ENCODE results near the gene SNX6. TPM values are rescaled to one million over a fixed set of nuclear protein-coding genes. Genes with fewer than 3 reads are reported as not detected.

SNX6 gene
- total and polyA plus RNA-seq, 10 of the 15 experiments (the other 5 are each of a cell fraction or from before 2014, with no cell fraction given) = 34.4 to 107 (median 71.7) TPM

GRCh38 chr14:34646570-34647255 lies 16.8 kb upstream of the SNX6 start:
- Histone ChIP-seq H3K4me3 (no peak overlapping the region), H3K36me3 (ENCODE audit: control insufficient read depth in 2 of 2, insufficient read depth in 2 of 2, low read length in 1 of 2) (no peaks in the 10 kb centered on the region), H4K20me1 (ENCODE audit: control insufficient read depth, insufficient read depth) (no peaks in the 10 kb centered on the region), H3K79me2 (ENCODE audit: control insufficient read depth, insufficient read depth, low read length) (no peaks in the 10 kb centered on the region), H3K4me1 (ENCODE audit: control insufficient read depth, insufficient read depth, low read length) (no peaks in the 10 kb centered on the region), H3K9ac (ENCODE audit: control insufficient read depth, insufficient read depth, low read length) (no peak overlapping the region), H3K27me3 (replicated peaks in 1 of 2; ENCODE audit: control insufficient read depth in 2 of 2, insufficient read depth in 2 of 2, low read length in 1 of 2) (no peaks in the 10 kb centered on the region), H2AFZ (ENCODE audit: control insufficient read depth, low read depth, low read length) (no peak overlapping the region), H3K4me2 (ENCODE audit: control insufficient read depth, insufficient read depth) (no peak overlapping the region), H3K9me3 (replicated peaks; ENCODE audit: control insufficient read depth, insufficient read depth, low read length) (no peaks in the 10 kb centered on the region), H3K27ac (ENCODE audit: control insufficient read depth, insufficient read depth) (no peak overlapping the region)
- intact Hi-C loops (cut with micrococcal nuclease; ENCODE audit: unreplicated experiment) (no loop called here), in situ Hi-C loops (cut with MboI) (no loop called here)
- ChIA-PET POLR2A (no interaction called here), RAD21 (ENCODE audit: unreplicated experiment) (no interaction called here), SMC1A (ENCODE audit: uncharacterized antibody, unreplicated experiment) (no interaction called here), CTCF (no interaction called here)
- FAIRE-seq (no peak), DNase-seq (ENCODE audit: low read depth, low spot score) (no peak), ATAC-seq (no peak)
- WGBS (ENCODE audit: insufficient coverage, insufficient replicate concordance, low lambda C conversion rate, missing lambda C conversion rate) = 72% methylated on average over 10 of the region's 10 CpGs
- TF ChIP-seq TCF7 (IDR thresholded peaks at IDR 0.05; ENCODE audit: borderline replicate concordance) (no peak), ZBTB4 (CRISPR knock-in tag; IDR thresholded peaks at IDR 0.05) (no peak), NR2F1 (conservative IDR thresholded peaks at IDR 0.05) (no peak), HDAC2 (IDR thresholded peaks at IDR 0.05) (no peak), SP1 (IDR thresholded peaks at IDR 0.05; ENCODE audit: low read depth, low read length) (no peak), BCL3 (IDR thresholded peaks at IDR 0.05; ENCODE audit: borderline replicate concordance, insufficient read depth, low read depth, low read length, poor library complexity, severe bottlenecking) (no peak), BCLAF1 (IDR thresholded peaks at IDR 0.05) (no peak), LARP7 (IDR thresholded peaks at IDR 0.05) (no peak), NR2C1 (IDR thresholded peaks at IDR 0.05) (no peak), BHLHE40 (IDR thresholded peaks at IDR 0.05; ENCODE audit: borderline replicate concordance in 1 of 2, low read depth in 2 of 2, low read length in 1 of 2) (no peak), NKRF (conservative IDR thresholded peaks at IDR 0.05) (no peak), KDM1A (IDR thresholded peaks at IDR 0.05; ENCODE audit: borderline replicate concordance) (no peak)
- BruUV-seq (replicated peaks) = no TSS peak
